GM12878 (cell line): ENCODE measurements around the gene DNAH8. TPM values are rescaled to one million over a fixed set of nuclear protein-coding genes. Genes with fewer than 3 reads are reported as not detected.

ENCODE experiments used
- ATAC-seq: fragments of 200-7000 bp; cut with Tn5 transposase; 3 replicates; pipeline ENCODE4 v1.9.1; 2020; ENCODE audit warnings: mild to moderate bottlenecking, moderate library complexity
- BruUV-seq: library from RNA; stranded (reverse); fragments of 400-500 nt; replicated peaks from 2 replicates; lab custom pipeline; 2021; lab: Mats Ljungman, UMichigan
- CTCF ChIA-PET: fragments of 300-600 bp; sonication (Branson Sonifier 250); formaldehyde crosslinking; extraction: SDS; loops from one replicate; lab custom pipeline; 2021; ENCODE audit warnings: inconsistent platforms; lab: Yijun Ruan, JAX
- POLR2A ChIA-PET: fragments of 350-600 bp; formaldehyde crosslinking; extraction: SDS; loops from one replicate; lab custom pipeline; 2021; ENCODE audit warnings: inconsistent platforms; lab: Charles Lee
- RAD21 ChIA-PET: fragments of 300-600 bp; sonication (Branson Sonifier 250); formaldehyde crosslinking; loops from one replicate; lab custom pipeline; 2023; ENCODE audit warnings: antibody characterized with exemption; ENCODE audit not compliant: unreplicated experiment; lab: Charles Lee
- SMC1A ChIA-PET: fragments of 300-600 bp; sonication (Branson Sonifier 250); formaldehyde crosslinking; loops from one replicate; lab custom pipeline; 2023; ENCODE audit not compliant: unreplicated experiment, uncharacterized antibody; lab: Charles Lee
- DNase-seq: peaks from one replicate; pipeline ENCODE4 v3.0.0-alpha.2; 2011; ENCODE audit warnings: low read depth, low spot score
- FAIRE-seq: peaks from 3 replicates; lab custom pipeline; 2011; peaks lifted over from hg19 to GRCh38; lab: Jason Lieb, UNC
- H2AFZ ChIP-seq: 2 replicates; pipeline ENCODE4 v1.6.0; 2011; ENCODE audit warnings: low read depth, low read length, control low read depth; ENCODE audit not compliant: control insufficient read depth
- H3K27ac ChIP-seq: 2 replicates; pipeline ENCODE4 v1.5.1; 2011; ENCODE audit warnings: control low read depth; ENCODE audit not compliant: control insufficient read depth, insufficient read depth
- H3K27me3 ChIP-seq, 2 experiments: replicated peaks in 1 of 2; 2 replicates each; pipeline versions ENCODE4 v1.6.0 to v1.6.1; 2011; ENCODE audit warnings: low read length in 1 of 2; ENCODE audit not compliant: control insufficient read depth in 2 of 2, insufficient read depth in 2 of 2
- H3K36me3 ChIP-seq, 2 experiments: 2 replicates each; pipeline ENCODE4 v1.5.1; 2011; ENCODE audit warnings: low read length in 1 of 2; ENCODE audit not compliant: control insufficient read depth in 2 of 2, insufficient read depth in 2 of 2
- H3K4me1 ChIP-seq: 2 replicates; pipeline ENCODE4 v1.6.1; 2011; ENCODE audit warnings: mild to moderate bottlenecking, low read length, moderate library complexity, mixed read lengths; ENCODE audit not compliant: control insufficient read depth, insufficient read depth
- H3K4me2 ChIP-seq: 2 replicates; pipeline ENCODE4 v1.6.0; 2011; ENCODE audit warnings: control low read depth; ENCODE audit not compliant: control insufficient read depth, insufficient read depth
- H3K4me3 ChIP-seq: fragments of 200-600 bp; sonication (generic); 2 replicates; pipeline ENCODE4 v1.5.1; 2016
- H3K79me2 ChIP-seq: 2 replicates; pipeline ENCODE4 v1.6.0; 2011; ENCODE audit warnings: low read length; ENCODE audit not compliant: control insufficient read depth, insufficient read depth
- H3K9ac ChIP-seq: 2 replicates; pipeline ENCODE4 v1.8.0; 2011; ENCODE audit warnings: low read length, control low read depth, mixed read lengths; ENCODE audit not compliant: control insufficient read depth, insufficient read depth
- H3K9me3 ChIP-seq: replicated peaks from 3 replicates; pipeline ENCODE4 v1.5.1; 2011; ENCODE audit warnings: mild to moderate bottlenecking, low read length; ENCODE audit not compliant: control insufficient read depth, insufficient read depth
- H4K20me1 ChIP-seq: 2 replicates; pipeline ENCODE4 v1.6.0; 2011; ENCODE audit not compliant: control insufficient read depth, insufficient read depth
- CHD2 ChIP-seq: IDR thresholded peaks from 2 replicates; pipeline ENCODE4 v1.6.1; 2011; ENCODE audit warnings: low read depth, low read length, improper control_type of control experiment, borderline replicate concordance
- EP300 ChIP-seq, 2 experiments: fragments of 150-350 bp in 1 of 2; IDR thresholded peaks; 2 replicates each; pipeline ENCODE4 v1.6.1; 2011 to 2012; ENCODE audit warnings: low read depth in 2 of 2, low read length in 2 of 2, borderline replicate concordance in 1 of 2, improper control_type of control experiment in 1 of 2, inconsistent platforms in 1 of 2; ENCODE audit not compliant: control insufficient read depth in 1 of 2
- GATAD2B ChIP-seq: fragments of 450-650 bp; conservative IDR thresholded peaks from 2 replicates; pipeline ENCODE4 v1.6.1; 2017; ENCODE audit warnings: low read depth, mild to moderate bottlenecking, moderate library complexity
- HCFC1 ChIP-seq: fragments of 150-350 bp; IDR thresholded peaks from 2 replicates; pipeline ENCODE4 v1.6.1; 2014; ENCODE audit warnings: low read length
- MYC ChIP-seq: IDR thresholded peaks from 2 replicates; pipeline ENCODE4 v1.6.1; 2011; ENCODE audit warnings: mild to moderate bottlenecking, low read length, moderate library complexity, inconsistent platforms; ENCODE audit not compliant: insufficient read depth, insufficient replicate concordance, insufficient read length, severe bottlenecking
- SRF ChIP-seq, 2 experiments: IDR thresholded peaks; 2 replicates each; pipeline ENCODE4 v1.6.1; 2011; ENCODE audit warnings: low read depth in 2 of 2, low read length in 2 of 2, mild to moderate bottlenecking in 1 of 2, moderate library complexity in 1 of 2
- STAT3 ChIP-seq: IDR thresholded peaks from 2 replicates; pipeline ENCODE4 v1.6.1; 2011; ENCODE audit warnings: low read depth, low read length, improper control_type of control experiment
- TCF7 ChIP-seq: IDR thresholded peaks from 2 replicates; pipeline ENCODE4 v1.6.1; 2014; ENCODE audit warnings: antibody characterized with exemption, borderline replicate concordance
- ZNF24 ChIP-seq: fragments of 450-650 bp; IDR thresholded peaks from 2 replicates; pipeline ENCODE4 v1.6.1; 2017; ENCODE audit warnings: antibody characterized with exemption, mild to moderate bottlenecking
- WGBS: methylation state at CpG from one replicate; pipeline ENCODE4 v1.1.6; 2016; ENCODE audit warnings: low lambda C conversion rate; ENCODE audit not compliant: insufficient replicate concordance, insufficient coverage; ENCODE audit errors: missing lambda C conversion rate; 5-methylcytosine and 5-hydroxymethylcytosine counted together
- in situ Hi-C: fragments of 300-500 bp; cut with MboI; formaldehyde crosslinking; loops from 9 replicates; pipeline ENCODE4 v1.14.3; 2018; ENCODE audit warnings: mixed read lengths
- intact Hi-C: fragments of 100-400 bp; cut with micrococcal nuclease; formaldehyde crosslinking; loops from one replicate; pipeline ENCODE4 v1.14.2; 2022; ENCODE audit not compliant: unreplicated experiment
- polyA plus RNA-seq, 11 experiments: library from polyadenylated mRNA; depleted of rRNA in 4 of 11; unstranded in 6 of 11; stranded (reverse) in 5 of 11; fragments of >200 nt; fragmentation: Nextera tagmentation in 4 of 11; fragmentation: Illumina TruSeq in 1 of 11; extraction: Ambion mirVana in 4 of 11; extraction: Trizol in 1 of 11; gene quantifications; 1 replicate in 1 of 11; 2 replicates in 10 of 11; pipeline versions ENCODE4 v1.2.1 to v1.2.3, GENCODE V29; 2011 to 2016; ENCODE audit warnings: inconsistent platforms in 2 of 11, missing spikeins in 2 of 11, low read depth in 1 of 11
- total RNA-seq, 4 experiments: library from RNA; depleted of rRNA in 3 of 4; stranded (reverse); fragments of >200 nt in 3 of 4; fragmentation: Illumina TruSeq in 1 of 4; extraction: Trizol in 1 of 4; gene quantifications; 2 replicates each; pipeline versions ENCODE4 v1.2.1 to v1.2.3, GENCODE V29; 2013 to 2021
- TF ChIP-seq, protein P1 (sequence below): IDR thresholded peaks from 2 replicates; pipeline ENCODE4 v1.6.1; 2012; ENCODE audit warnings: low read depth, low read length, improper control_type of control experiment
- TF ChIP-seq, protein P2 (sequence below): IDR thresholded peaks from 2 replicates; pipeline ENCODE4 v1.6.1; 2012; ENCODE audit warnings: improper control_type of control experiment, low read depth, low read length; ENCODE audit not compliant: insufficient replicate concordance

Gene DNAH8
- total and polyA plus RNA-seq, 10 of the 15 experiments (the other 5 are each of a cell fraction or from before 2014, with no cell fraction given), result 0.02 to 0.34 (median 0.10) TPM; not detected in 3

DNA sequence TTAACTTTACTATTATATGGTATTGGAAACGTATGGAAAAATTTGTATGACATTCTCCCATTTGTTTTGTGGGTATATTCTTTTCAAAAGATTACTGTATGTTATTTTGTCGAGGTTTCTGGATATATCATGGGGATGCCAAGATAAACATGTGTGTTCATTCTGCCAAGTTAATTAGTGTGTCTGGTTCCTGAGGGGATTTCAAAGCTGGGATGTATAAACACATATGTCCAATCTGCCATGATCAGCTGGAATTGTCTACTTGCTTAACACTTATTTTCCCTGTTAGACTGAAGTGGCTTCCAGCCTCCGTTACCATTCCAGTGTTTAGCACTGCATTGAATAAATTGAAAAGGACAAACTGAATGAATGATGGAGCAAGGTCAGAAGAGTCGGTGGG is 86.2 kb downstream of the DNAH8 start:
- H3K4me1 ChIP-seq, result peaks cover 2% of the 10 kb centered on the region; the same call in 1 of the 2 replicates
- ChIA-PET RAD21 (no interaction called here), SMC1A (no interaction called here), POLR2A (no interaction called here), CTCF (no interaction called here)
- BruUV-seq, result no TSS peak
- no peak overlapping the region for H3K9ac ChIP-seq
- in situ Hi-C loops (no loop called here), intact Hi-C loops (no loop called here)
- H3K36me3 ChIP-seq, result no peaks in the 10 kb centered on the region
- no peak overlapping the region for H3K4me2 ChIP-seq
- no peaks in the 10 kb centered on the region for H4K20me1 ChIP-seq
- WGBS, result 59% methylated on average over 4 of the region's 4 CpGs
- ATAC-seq (no peak), DNase-seq (no peak), FAIRE-seq (no peak)
- no peaks in the 10 kb centered on the region for H3K9me3 ChIP-seq
- H3K4me3 ChIP-seq, result no peak overlapping the region
- TF ChIP-seq GATAD2B, result no peak
- no peak for TF ChIP-seq HCFC1
- no peak for TF ChIP-seq TCF7
- TF ChIP-seq STAT3, result no peak
- TF ChIP-seq ZNF24, result no peak
- H3K27me3 ChIP-seq, result no peaks in the 10 kb centered on the region
- no peak overlapping the region for H2AFZ ChIP-seq
- no peak overlapping the region for H3K27ac ChIP-seq
- no peaks in the 10 kb centered on the region for H3K79me2 ChIP-seq

DNA sequence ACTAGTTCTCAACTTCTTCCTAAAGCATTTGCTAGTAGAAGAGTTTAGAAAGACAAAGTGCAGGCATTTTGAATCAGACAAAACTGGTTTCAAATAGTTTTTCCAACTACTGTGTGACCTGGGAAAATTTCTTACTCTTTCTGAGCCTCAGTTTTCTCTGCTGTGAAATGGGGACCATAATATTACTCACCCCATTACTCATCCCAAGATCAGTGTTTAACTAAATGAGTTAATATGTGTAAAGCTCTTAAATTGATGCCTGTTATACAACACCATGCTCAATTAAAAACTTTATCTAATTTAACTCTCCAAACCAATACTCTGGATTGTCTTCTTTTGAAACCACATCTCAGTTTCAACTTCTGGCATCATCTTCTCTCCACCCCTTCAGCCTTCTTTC is 87.4 kb downstream of the DNAH8 start:
- Histone ChIP-seq H4K20me1 (no peaks in the 10 kb centered on the region), H3K27ac (no peak overlapping the region), H3K9me3 (no peaks in the 10 kb centered on the region), H3K36me3 (no peaks in the 10 kb centered on the region), H3K27me3 (no peaks in the 10 kb centered on the region), H3K4me3 (no peak overlapping the region), H3K4me2 (no peak overlapping the region), H3K4me1 (peaks cover 2% of the 10 kb centered on the region; the same call in 1 of the 2 replicates), H2AFZ (no peak overlapping the region), H3K9ac (no peak overlapping the region), H3K79me2 (no peaks in the 10 kb centered on the region)
- intact Hi-C loops, result no loop called here
- ChIA-PET RAD21 (no interaction called here), SMC1A (no interaction called here), POLR2A (no interaction called here), CTCF (interaction anchor here (1.1 kb wide), 1 partner anchor 14 kb away, joined by 3 read pairs; no protein-coding TSS in a partner anchor)
- no peak for ATAC-seq
- DNase-seq, result no peak
- BruUV-seq, result no TSS peak
- no peak for TF ChIP-seq SRF (IDR thresholded peaks at IDR 0.05; ENCODE audit: low read depth in 2 of 2, low read length in 2 of 2)
- TF ChIP-seq, protein P1, sequence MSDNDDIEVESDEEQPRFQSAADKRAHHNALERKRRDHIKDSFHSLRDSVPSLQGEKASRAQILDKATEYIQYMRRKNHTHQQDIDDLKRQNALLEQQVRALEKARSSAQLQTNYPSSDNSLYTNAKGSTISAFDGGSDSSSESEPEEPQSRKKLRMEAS, result no peak
- no peak for TF ChIP-seq CHD2
- TF ChIP-seq EP300 (IDR thresholded peaks at IDR 0.05; ENCODE audit: borderline replicate concordance in 1 of 2, control insufficient read depth in 1 of 2, low read depth in 2 of 2, low read length in 2 of 2), result no peak
- TF ChIP-seq HCFC1, result no peak
- TF ChIP-seq, protein P2, sequence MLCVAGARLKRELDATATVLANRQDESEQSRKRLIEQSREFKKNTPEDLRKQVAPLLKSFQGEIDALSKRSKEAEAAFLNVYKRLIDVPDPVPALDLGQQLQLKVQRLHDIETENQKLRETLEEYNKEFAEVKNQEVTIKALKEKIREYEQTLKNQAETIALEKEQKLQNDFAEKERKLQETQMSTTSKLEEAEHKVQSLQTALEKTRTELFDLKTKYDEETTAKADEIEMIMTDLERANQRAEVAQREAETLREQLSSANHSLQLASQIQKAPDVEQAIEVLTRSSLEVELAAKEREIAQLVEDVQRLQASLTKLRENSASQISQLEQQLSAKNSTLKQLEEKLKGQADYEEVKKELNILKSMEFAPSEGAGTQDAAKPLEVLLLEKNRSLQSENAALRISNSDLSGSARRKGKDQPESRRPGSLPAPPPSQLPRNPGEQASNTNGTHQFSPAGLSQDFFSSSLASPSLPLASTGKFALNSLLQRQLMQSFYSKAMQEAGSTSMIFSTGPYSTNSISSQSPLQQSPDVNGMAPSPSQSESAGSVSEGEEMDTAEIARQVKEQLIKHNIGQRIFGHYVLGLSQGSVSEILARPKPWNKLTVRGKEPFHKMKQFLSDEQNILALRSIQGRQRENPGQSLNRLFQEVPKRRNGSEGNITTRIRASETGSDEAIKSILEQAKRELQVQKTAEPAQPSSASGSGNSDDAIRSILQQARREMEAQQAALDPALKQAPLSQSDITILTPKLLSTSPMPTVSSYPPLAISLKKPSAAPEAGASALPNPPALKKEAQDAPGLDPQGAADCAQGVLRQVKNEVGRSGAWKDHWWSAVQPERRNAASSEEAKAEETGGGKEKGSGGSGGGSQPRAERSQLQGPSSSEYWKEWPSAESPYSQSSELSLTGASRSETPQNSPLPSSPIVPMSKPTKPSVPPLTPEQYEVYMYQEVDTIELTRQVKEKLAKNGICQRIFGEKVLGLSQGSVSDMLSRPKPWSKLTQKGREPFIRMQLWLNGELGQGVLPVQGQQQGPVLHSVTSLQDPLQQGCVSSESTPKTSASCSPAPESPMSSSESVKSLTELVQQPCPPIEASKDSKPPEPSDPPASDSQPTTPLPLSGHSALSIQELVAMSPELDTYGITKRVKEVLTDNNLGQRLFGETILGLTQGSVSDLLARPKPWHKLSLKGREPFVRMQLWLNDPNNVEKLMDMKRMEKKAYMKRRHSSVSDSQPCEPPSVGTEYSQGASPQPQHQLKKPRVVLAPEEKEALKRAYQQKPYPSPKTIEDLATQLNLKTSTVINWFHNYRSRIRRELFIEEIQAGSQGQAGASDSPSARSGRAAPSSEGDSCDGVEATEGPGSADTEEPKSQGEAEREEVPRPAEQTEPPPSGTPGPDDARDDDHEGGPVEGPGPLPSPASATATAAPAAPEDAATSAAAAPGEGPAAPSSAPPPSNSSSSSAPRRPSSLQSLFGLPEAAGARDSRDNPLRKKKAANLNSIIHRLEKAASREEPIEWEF, result no peak
- no peak for TF ChIP-seq MYC
- in situ Hi-C loops, result no loop called here
- FAIRE-seq, result no peak
